Measurements from ENCODE around the gene SPOPL.

DNA sequence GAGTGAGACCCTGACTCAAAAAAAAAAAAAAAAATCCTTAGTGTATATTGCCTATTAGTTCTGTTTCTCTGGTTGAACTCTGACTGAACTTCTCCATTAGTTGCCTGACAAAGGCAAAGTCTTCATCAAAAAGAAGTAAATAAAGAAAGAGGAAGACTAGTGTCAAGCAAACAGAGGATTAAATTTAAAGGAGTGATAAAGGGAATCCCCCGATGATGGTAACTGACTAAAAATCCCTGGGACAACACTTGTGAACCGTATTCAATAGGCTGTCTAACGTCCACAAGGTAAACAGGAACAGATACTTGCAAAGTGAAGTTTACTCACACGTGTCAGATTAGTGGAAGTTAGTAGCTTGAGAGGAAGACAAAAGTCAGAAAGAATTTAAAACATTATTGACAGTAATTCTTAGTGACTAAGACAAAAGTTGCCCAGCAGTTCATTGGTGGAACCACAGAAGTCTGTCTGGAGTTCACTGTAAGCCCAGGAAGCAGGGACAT is 26.2 kb upstream of the SPOPL start:
- TF ChIP-seq CTCF (conservative IDR thresholded peaks at IDR 0.05): no peak
- no peak for TF ChIP-seq EZH2 (IDR thresholded peaks at IDR 0.05; ENCODE audit: low read depth)

All from PC-9 (cell line).